Lower leg skin (tissue), 3 donors: ENCODE results near the gene NME8.

Experiments
- CTCF ChIP-seq, 3 donors: fragments of 450-650 bp; IDR thresholded peaks; one replicate each; pipeline ENCODE4 v1.5.1; 2016; ENCODE audit warnings: antibody characterized with exemption in 3 of 3, mild to moderate bottlenecking in 3 of 3, moderate library complexity in 2 of 3
- POLR2A ChIP-seq, 2 donors: fragments of 450-650 bp; IDR thresholded peaks; one replicate each; pipeline ENCODE4 v1.6.1; 2016 to 2017; ENCODE audit warnings: antibody characterized with exemption in 2 of 2, mild to moderate bottlenecking in 1 of 2, moderate library complexity in 1 of 2

GRCh38 chr7:37927773-37928444 lies 79.5 kb downstream of the NME8 start:
- TF ChIP-seq CTCF (IDR thresholded peaks at IDR 0.05): no peak
- no peak for TF ChIP-seq POLR2A (IDR thresholded peaks at IDR 0.05)
